ENCODE data around the gene ERMARD.

GRCh38 chr6:169803271-169803811 is 51.9 kb downstream of the ERMARD start:
- TF ChIP-seq CTCF (conservative IDR thresholded peaks at IDR 0.05; ENCODE audit: low read length) (no peak), EZH2phosphoT487 (IDR thresholded peaks at IDR 0.05; ENCODE audit: borderline replicate concordance) (no peak)
